Measurements from ENCODE around the gene RPS15. TPM values are rescaled to one million over a fixed set of nuclear protein-coding genes. Genes with fewer than 3 reads are reported as not detected.

Gene RPS15
- total RNA-seq, 2 donors from 2014 or later = 714 to 737 TPM

GRCh38 chr19:1445932-1446712 is 7.9 kb downstream of the RPS15 start:
- DNase-seq = no peak
- peak; percentile 38 to 56 for ATAC-seq
- intact Hi-C loops (cut with DNase I) = no loop called here

GRCh38 chr19:1446713-1447481 is 8.7 kb downstream of the RPS15 start:
- ATAC-seq (no peak), DNase-seq (no peak)
- intact Hi-C loops (cut with DNase I) = no loop called here

- DNase-seq = no peak
- ATAC-seq = no peak
- intact Hi-C loops (cut with DNase I) = no loop called here
These were observed 9.3 kb downstream of the RPS15 start for GRCh38 chr19:1447504-1447903.

GRCh38 chr19:1447944-1448343 is 9.7 kb downstream of the RPS15 start:
- no peak for DNase-seq
- intact Hi-C loops (cut with DNase I) = no loop called here
- ATAC-seq = no peak

- ATAC-seq (no peak), DNase-seq (no peak)
- intact Hi-C loops (cut with DNase I) = loop anchor here in 1 of 2 donors (10.0 kb wide), 1 partner anchor 165 kb away; the partner anchor contains the start of gene EFNA2
These were observed 11.6 kb downstream of the RPS15 start, which contains the start of gene APC2 for GRCh38 chr19:1449467-1450442. Gene APC2 (plus strand): TSS chr19:1450121. CDS start chr19:1453002, 2,881 bp downstream.

- DNase-seq (no peak), ATAC-seq (no peak)
- intact Hi-C loops (cut with DNase I) = loop anchor here in 1 of 2 donors (10.0 kb wide), 1 partner anchor 166 kb away; the partner anchor contains the start of gene EFNA2
These were observed 12.8 kb downstream of the RPS15 start for GRCh38 chr19:1450735-1451731.

GRCh38 chr19:1451916-1452801 is 14.0 kb downstream of the RPS15 start:
- ATAC-seq (no peak), DNase-seq (no peak)
- intact Hi-C loops (cut with DNase I) = loop anchor here in 1 of 2 donors (10.0 kb wide), 1 partner anchor 167 kb away; the partner anchor contains the start of gene EFNA2

- ATAC-seq (no peak), DNase-seq (no peak)
- intact Hi-C loops (cut with DNase I) = loop anchor here in 1 of 2 donors (10.0 kb wide), 1 partner anchor 168 kb away; the partner anchor contains the start of gene EFNA2
These were observed 14.8 kb downstream of the RPS15 start for GRCh38 chr19:1452802-1453524.

GRCh38 chr19:1453525-1454364 is 15.5 kb downstream of the RPS15 start:
- intact Hi-C loops (cut with DNase I) = loop anchor here in 1 of 2 donors (10.0 kb wide), 1 partner anchor 169 kb away; the partner anchor contains the start of gene EFNA2
- peak; percentile 57 for DNase-seq
- peak; percentile 27 to 80 for ATAC-seq

- no peak for DNase-seq
These were observed 16.8 kb downstream of the RPS15 start for GRCh38 chr19:1455002-1455335.

GRCh38 chr19:1455336-1456120 is 17.3 kb downstream of the RPS15 start:
- DNase-seq = peak; percentile 56
- intact Hi-C loops (cut with DNase I) = loop anchor here in 1 of 2 donors (10.0 kb wide), 1 partner anchor 171 kb away; the partner anchor contains the start of gene EFNA2

More at GRCh38 chr19:1455002-1455335, 16.8 kb downstream of the RPS15 start:
- ATAC-seq = no peak
- intact Hi-C loops (cut with DNase I) = loop anchor here in 1 of 2 donors (10.0 kb wide), 1 partner anchor 170 kb away; the partner anchor contains the start of gene EFNA2

GRCh38 chr19:1456121-1456900 is 18.1 kb downstream of the RPS15 start:
- no peak for ATAC-seq
- DNase-seq = no peak
- intact Hi-C loops (cut with DNase I) = loop anchor here in 1 of 2 donors (10.0 kb wide), 1 partner anchor 172 kb away; the partner anchor contains the start of gene EFNA2

More at GRCh38 chr19:1455336-1456120, 17.3 kb downstream of the RPS15 start:
- ATAC-seq = peak; percentile 12 to 30

Measured in left cardiac atrium (tissue), 4 donors.